H1 (cell line): ENCODE results near the gene RAB3C. TPM values are rescaled to one million over a fixed set of nuclear protein-coding genes. Genes with fewer than 3 reads are reported as not detected.

ENCODE experiments used
- CTCF ChIA-PET: fragments of 300-600 bp; sonication (Branson Sonifier 250); formaldehyde crosslinking; loops from one replicate; lab custom pipeline; 2021; ENCODE audit not compliant: partially characterized antibody; lab: Charles Lee
- POLR2A ChIA-PET: fragments of 300-600 bp; sonication (Branson Sonifier 250); formaldehyde crosslinking; loops from one replicate; lab custom pipeline; 2021; ENCODE audit warnings: inconsistent platforms; ENCODE audit not compliant: partially characterized antibody; lab: Charles Lee
- DNase-seq, 2 experiments: peaks; one replicate each; pipeline versions ENCODE4 v3.0.0 to v3.0.0-alpha.2; 2010 to 2022; ENCODE audit warnings: low spot score in 2 of 2, low read depth in 1 of 2, mixed read lengths in 1 of 2
- FAIRE-seq: peaks from 2 replicates; lab custom pipeline; 2011; peaks lifted over from hg19 to GRCh38; lab: Jason Lieb, UNC
- H2AFZ ChIP-seq: 2 replicates; pipeline ENCODE4 v1.8.1; 2012; ENCODE audit warnings: low read length, inconsistent platforms
- H2AK5ac ChIP-seq: 2 replicates; pipeline ENCODE4 v1.6.1; 2013; ENCODE audit warnings: low read depth, low read length
- H2BK120ac ChIP-seq: replicated peaks from 2 replicates; pipeline ENCODE3; 2013; ENCODE audit warnings: low read depth, low read length, inconsistent platforms
- H2BK12ac ChIP-seq: 2 replicates; pipeline ENCODE4 v1.6.1; 2013; ENCODE audit warnings: low read depth, low read length
- H2BK15ac ChIP-seq: 2 replicates; pipeline ENCODE4 v1.6.1; 2013; ENCODE audit warnings: low read length
- H2BK20ac ChIP-seq: 2 replicates; pipeline ENCODE4 v1.6.1; 2013; ENCODE audit warnings: low read length
- H2BK5ac ChIP-seq: 2 replicates; pipeline ENCODE4 v1.6.1; 2013; ENCODE audit warnings: low read depth, low read length
- H3K14ac ChIP-seq: 2 replicates; pipeline ENCODE4 v1.6.1; 2013; ENCODE audit warnings: inconsistent platforms; ENCODE audit not compliant: insufficient read length
- H3K18ac ChIP-seq: 2 replicates; pipeline ENCODE4 v1.6.1; 2013; ENCODE audit warnings: low read length; ENCODE audit errors: extremely low read depth
- H3K23ac ChIP-seq: 2 replicates; pipeline ENCODE4 v1.6.1; 2013; ENCODE audit warnings: inconsistent platforms; ENCODE audit not compliant: insufficient read length
- H3K23me2 ChIP-seq: 2 replicates; pipeline ENCODE4 v1.6.1; 2013; ENCODE audit warnings: low read depth, low read length
- H3K27ac ChIP-seq: 2 replicates; pipeline ENCODE4 v1.6.1; 2011; ENCODE audit warnings: low read depth, low read length, inconsistent platforms
- H3K27me3 ChIP-seq, 4 experiments: replicated peaks in 1 of 4; 1 replicate in 1 of 4; 2 replicates in 3 of 4; pipeline versions ENCODE4 v1.6.1 to v1.8.1; 2011 to 2013; ENCODE audit warnings: low read length in 3 of 4, mild to moderate bottlenecking in 3 of 4, inconsistent platforms in 2 of 4, mixed read lengths in 2 of 4, moderate library complexity in 1 of 4; ENCODE audit not compliant: control insufficient read depth in 3 of 4, insufficient read depth in 3 of 4; ENCODE audit errors: extremely low read depth in 1 of 4
- H3K36me3 ChIP-seq, 4 experiments: 2 replicates each; pipeline versions ENCODE4 v1.6.1 to v1.8.1; 2011 to 2013; ENCODE audit warnings: mild to moderate bottlenecking in 4 of 4, low read length in 3 of 4, moderate library complexity in 2 of 4, control low read depth in 1 of 4, inconsistent platforms in 1 of 4; ENCODE audit not compliant: insufficient read depth in 4 of 4, control insufficient read depth in 2 of 4
- H3K4ac ChIP-seq: replicated peaks from 2 replicates; pipeline ENCODE3; 2013; ENCODE audit warnings: low read length, low read depth, mixed read lengths, inconsistent platforms; ENCODE audit not compliant: insufficient read length
- H3K4me1 ChIP-seq, 4 experiments: replicated peaks in 1 of 4; 1 replicate in 1 of 4; 2 replicates in 3 of 4; pipeline versions ENCODE4 v1.6.1 to v1.8.1; 2011 to 2013; ENCODE audit warnings: low read length in 3 of 4, inconsistent platforms in 2 of 4, mixed read lengths in 1 of 4; ENCODE audit not compliant: insufficient read depth in 4 of 4, control insufficient read depth in 3 of 4
- H3K4me2 ChIP-seq, 2 experiments: 2 replicates each; pipeline versions ENCODE4 v1.6.1 to v1.8.1; 2011 to 2013; ENCODE audit warnings: low read depth in 2 of 2, low read length in 2 of 2, control low read depth in 1 of 2, inconsistent platforms in 1 of 2, mild to moderate bottlenecking in 1 of 2; ENCODE audit not compliant: insufficient read depth in 1 of 2
- H3K4me3 ChIP-seq, 4 experiments: fragments of 200-600, 300-600 bp in 1 of 4; sonication (generic), shearing (Covaris generic), sonication (Bioruptor Twin) in 1 of 4; 2 replicates each; pipeline versions ENCODE4 v1.5.1 to v1.8.1; 2011 to 2016; ENCODE audit warnings: low read length in 4 of 4, low read depth in 3 of 4, control low read depth in 2 of 4, inconsistent platforms in 2 of 4, mild to moderate bottlenecking in 2 of 4, mixed read lengths in 1 of 4, moderate library complexity in 1 of 4; ENCODE audit not compliant: insufficient read depth in 2 of 4; ENCODE audit errors: extremely low read depth in 1 of 4
- H3K56ac ChIP-seq: replicated peaks from 2 replicates; pipeline ENCODE3; 2013; ENCODE audit warnings: low read depth, mild to moderate bottlenecking, mixed read lengths, low read length, inconsistent platforms; ENCODE audit not compliant: insufficient read length
- H3K79me1 ChIP-seq: 2 replicates; pipeline ENCODE4 v1.6.1; 2013; ENCODE audit warnings: low read depth, low read length, control low read depth
- H3K79me2 ChIP-seq, 2 experiments: 2 replicates each; pipeline versions ENCODE4 v1.6.1 to v1.8.1; 2012 to 2013; ENCODE audit warnings: low read length in 2 of 2, mild to moderate bottlenecking in 2 of 2, inconsistent platforms in 1 of 2; ENCODE audit not compliant: insufficient read depth in 2 of 2, control insufficient read depth in 1 of 2
- H3K9ac ChIP-seq, 4 experiments: replicated peaks in 1 of 4; 1 replicate in 1 of 4; 2 replicates in 3 of 4; pipeline versions ENCODE4 v1.6.1 to v1.8.1; 2011 to 2013; ENCODE audit warnings: low read depth in 3 of 4, low read length in 3 of 4, control low read depth in 2 of 4, mild to moderate bottlenecking in 2 of 4, moderate library complexity in 2 of 4, inconsistent platforms in 1 of 4; ENCODE audit errors: extremely low read depth in 1 of 4
- H3K9me3 ChIP-seq, 2 experiments: 2 replicates each; pipeline versions ENCODE4 v1.6.1 to v1.8.1; 2012 to 2013; ENCODE audit warnings: mild to moderate bottlenecking in 2 of 2, moderate library complexity in 2 of 2, control low read depth in 1 of 2, inconsistent platforms in 1 of 2, low read depth in 1 of 2, low read length in 1 of 2, mixed read lengths in 1 of 2; ENCODE audit not compliant: insufficient read depth in 2 of 2
- H4K20me1 ChIP-seq, 2 experiments: replicated peaks in 1 of 2; 2 replicates each; pipeline versions ENCODE3 to v1.8.1; 2011 to 2013; ENCODE audit warnings: inconsistent platforms in 2 of 2, low read length in 2 of 2, mild to moderate bottlenecking in 1 of 2; ENCODE audit not compliant: insufficient read depth in 2 of 2, control insufficient read depth in 1 of 2
- H4K5ac ChIP-seq: 2 replicates; pipeline ENCODE4 v1.6.1; 2013; ENCODE audit warnings: low read length, low read depth, mixed read lengths, inconsistent platforms; ENCODE audit not compliant: insufficient read length
- H4K8ac ChIP-seq: 2 replicates; pipeline ENCODE4 v1.8.0; 2013; ENCODE audit warnings: mild to moderate bottlenecking, moderate library complexity, low read length, inconsistent platforms; ENCODE audit not compliant: insufficient read depth; ENCODE audit errors: extremely low read depth
- H4K91ac ChIP-seq: replicated peaks from 2 replicates; pipeline ENCODE3; 2013; ENCODE audit warnings: low read length, mixed read lengths, inconsistent platforms; ENCODE audit not compliant: insufficient read length
- HDAC6 ChIP-seq: IDR thresholded peaks from one replicate; pipeline ENCODE4 v1.7.1; 2012; ENCODE audit warnings: low read depth, mild to moderate bottlenecking, inconsistent platforms, low read length, moderate library complexity
- NANOG ChIP-seq: IDR thresholded peaks from 2 replicates; pipeline ENCODE4 v1.6.1; 2011; ENCODE audit warnings: low read length, low read depth, mild to moderate bottlenecking, inconsistent platforms; ENCODE audit not compliant: insufficient read depth, poor library complexity, severe bottlenecking
- SIN3A ChIP-seq, 2 experiments: IDR thresholded peaks in 1 of 2; conservative IDR thresholded peaks in 1 of 2; 2 replicates each; pipeline ENCODE4 v1.6.1; 2011 to 2012; ENCODE audit warnings: low read length in 2 of 2, improper control_type of control experiment in 1 of 2, low read depth in 1 of 2, mild to moderate bottlenecking in 1 of 2
- TEAD4 ChIP-seq: IDR thresholded peaks from 2 replicates; pipeline ENCODE4 v1.6.1; 2012; ENCODE audit warnings: low read depth, low read length, inconsistent platforms, mixed read lengths
- ZNF274 ChIP-seq: IDR thresholded peaks from 2 replicates; pipeline ENCODE4 v1.7.0; 2012; ENCODE audit warnings: low read length, borderline replicate concordance; ENCODE audit errors: extremely low read depth
- WGBS, 2 experiments: shearing (Covaris generic) in 1 of 2; methylation state at CpG; one replicate each; pipeline versions ENCODE4 v1.1.6 to v1.1.7; 2013 to 2015; ENCODE audit warnings: low lambda C conversion rate in 2 of 2, mixed read lengths in 2 of 2, inconsistent platforms in 1 of 2, low coverage in 1 of 2, missing lambda C conversion rate in 1 of 2; ENCODE audit not compliant: insufficient replicate concordance in 2 of 2, insufficient coverage in 1 of 2, insufficient read length in 1 of 2; ENCODE audit errors: extremely low coverage in 1 of 2, missing lambda C conversion rate in 1 of 2; 5-methylcytosine and 5-hydroxymethylcytosine counted together
- polyA plus RNA-seq, 7 experiments: library from polyadenylated mRNA; depleted of rRNA in 3 of 7; stranded (reverse) in 5 of 7; unstranded in 2 of 7; fragments of >200 nt in 5 of 7; fragments of 200-250 nt in 2 of 7; gene quantifications; 1 replicate in 5 of 7; 2 replicates in 1 of 7; 4 replicates in 1 of 7; pipeline versions ENCODE4 v1.2.1 to v1.2.3, GENCODE V29; 2011 to 2013; ENCODE audit warnings: missing spikeins in 2 of 7, mixed read lengths in 2 of 7
- total RNA-seq: library from RNA; stranded (reverse); fragmentation: NEBNext Ultra II Directional; extraction: Animal tissue kit (Norgen Biotek cat#: 25700); gene quantifications from 2 replicates; pipeline ENCODE4 v1.2.1, GENCODE V29; 2021

The RAB3C gene
- total and polyA plus RNA-seq, 2 of the 8 experiments (the other 6 are each of a cell fraction or from before 2014, with no cell fraction given) = 14.7 to 18.3 TPM

DNA sequence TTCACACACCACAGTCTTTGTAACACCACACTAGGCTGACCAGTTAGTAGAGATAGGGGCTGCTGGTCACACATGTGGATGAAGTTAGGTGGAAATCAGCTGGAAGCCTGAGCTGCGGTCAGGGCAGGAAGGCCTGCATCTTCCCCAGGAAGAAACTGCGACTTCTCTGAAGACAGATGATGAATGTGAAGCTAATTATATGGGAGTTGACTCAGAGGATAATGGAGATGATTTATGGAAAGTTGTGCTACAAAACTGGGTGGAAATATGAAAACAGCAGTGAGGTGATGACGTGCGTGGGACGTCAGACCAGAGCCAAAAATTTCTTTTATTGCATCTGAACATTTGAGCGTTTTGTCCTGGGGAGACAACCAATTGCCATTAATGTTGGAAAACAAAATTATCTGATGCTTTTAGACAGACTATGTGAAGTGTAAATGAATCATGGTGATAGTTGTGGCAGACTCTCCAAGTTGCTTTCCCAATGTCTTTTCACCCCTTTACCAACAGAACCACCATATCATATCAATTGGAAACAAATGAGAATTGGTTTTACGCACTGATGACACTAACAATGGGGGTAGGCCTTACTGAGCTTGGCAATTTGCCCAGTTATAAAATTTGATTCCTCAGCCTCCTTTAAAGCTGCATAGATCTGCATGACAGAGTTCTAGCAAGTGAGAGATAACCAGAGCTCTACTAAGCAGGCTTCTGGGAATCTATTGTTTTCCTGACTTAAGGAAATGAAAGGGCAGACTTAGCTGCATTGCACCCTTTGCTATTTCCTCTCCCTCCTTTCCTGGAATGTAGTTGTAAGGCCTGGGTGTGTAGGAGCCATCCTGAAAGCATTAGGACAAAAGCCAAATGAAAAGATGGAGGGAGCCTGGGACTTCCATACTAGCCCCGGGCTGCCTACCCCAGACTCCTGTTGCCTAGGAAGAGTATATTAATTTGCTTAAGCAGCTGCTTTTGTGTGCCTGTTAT lies 84.0 kb downstream of the RAB3C start:
- Histone ChIP-seq H4K8ac (no peak overlapping the region), H2BK15ac (no peak overlapping the region), H3K36me3 (no peaks in the 10 kb centered on the region), H2BK12ac (no peak overlapping the region), H3K79me1 (no peaks in the 10 kb centered on the region), H2BK5ac (no peak overlapping the region), H4K5ac (no peak overlapping the region), H3K56ac (no peak overlapping the region), H4K91ac (no peak overlapping the region), H2AK5ac (no peak overlapping the region), H3K9me3 (no peaks in the 10 kb centered on the region), H3K14ac (no peak overlapping the region), H3K27me3 (no peaks in the 10 kb centered on the region), H2AFZ (no peak overlapping the region), H3K4ac (no peak overlapping the region), H2BK120ac (no peak overlapping the region), H2BK20ac (no peak overlapping the region), H3K4me1 (no peaks in the 10 kb centered on the region), H3K27ac (no peak overlapping the region), H4K20me1 (no peaks in the 10 kb centered on the region), H3K18ac (no peak overlapping the region), H3K23ac (no peak overlapping the region), H3K79me2 (no peaks in the 10 kb centered on the region), H3K4me3 (no peak overlapping the region), H3K9ac (no peak overlapping the region), H3K4me2 (no peak overlapping the region), H3K23me2 (no peaks in the 10 kb centered on the region)
- POLR2A ChIA-PET = no interaction called here
- TF ChIP-seq ZNF274 (no peak), HDAC6 (no peak), SIN3A (conservative IDR thresholded peaks at IDR 0.05 in 1 of 2, IDR thresholded peaks at IDR 0.05 in 1 of 2; ENCODE audit: low read depth in 1 of 2, low read length in 2 of 2) (no peak), NANOG (no peak), TEAD4 (0 out of 2 replicates have a peak, but pooled peaks have one; percentile 38)
- 83% methylated on average over 8 of the region's 8 CpGs; no CpG with 5 or more reads in 1 of the 2 experiments for WGBS, 2 experiments
- no peak for FAIRE-seq
- no peak for DNase-seq
- CTCF ChIA-PET = interaction anchor here (0.9 to 1.8 kb wide), 3 partner anchors 9 to 23 kb away, joined by 3 to 6 read pairs (median 4); no protein-coding TSS in a partner anchor
